GM23338 (cell line): ENCODE measurements around the gene CPSF6.

Experiments used
- CREB1 ChIP-seq: fragments of 250-450 bp; sonication (Bioruptor Pico); IDR thresholded peaks from 2 replicates; pipeline ENCODE4 v1.5.0; 2020; ENCODE audit warnings: low read depth, mild to moderate bottlenecking, moderate library complexity
- CTCF ChIP-seq, 2 experiments: fragments of 200-600 bp in 1 of 2; sonication (generic) in 1 of 2; conservative IDR thresholded peaks; 2 replicates each; pipeline versions ENCODE4 v1.5.1 to v1.6.1; 2016 to 2017; ENCODE audit warnings: antibody characterized with exemption in 2 of 2, low read depth in 2 of 2, mild to moderate bottlenecking in 2 of 2, moderate library complexity in 1 of 2
- EZH2 ChIP-seq: fragments of 200-600 bp; sonication (generic); IDR thresholded peaks from one replicate; pipeline ENCODE4 v1.8.0; 2017; ENCODE audit warnings: antibody characterized with exemption, mild to moderate bottlenecking, low read depth; ENCODE audit not compliant: unreplicated experiment
- EZH2phosphoT487 ChIP-seq: fragments of 200-600 bp; sonication (generic); IDR thresholded peaks from one replicate; pipeline ENCODE4 v1.8.1; 2018; ENCODE audit warnings: antibody characterized with exemption; ENCODE audit not compliant: unreplicated experiment
- JUNB ChIP-seq: IDR thresholded peaks from one replicate; pipeline ENCODE4 v1.6.1; 2016; ENCODE audit warnings: antibody characterized with exemption; ENCODE audit not compliant: unreplicated experiment
- NANOG ChIP-seq: IDR thresholded peaks from 2 replicates; pipeline ENCODE4 v1.6.1; 2016; ENCODE audit warnings: antibody characterized with exemption, borderline replicate concordance
- POLR2AphosphoS5 ChIP-seq: IDR thresholded peaks from 2 replicates; pipeline ENCODE4 v1.6.1; 2016; ENCODE audit warnings: antibody characterized with exemption, low read depth
- REST ChIP-seq: IDR thresholded peaks from one replicate; pipeline ENCODE4 v1.6.1; 2018; ENCODE audit warnings: antibody characterized with exemption; ENCODE audit not compliant: unreplicated experiment
- STAT1 ChIP-seq: IDR thresholded peaks from one replicate; pipeline ENCODE4 v1.6.1; 2016; ENCODE audit warnings: antibody characterized with exemption; ENCODE audit not compliant: unreplicated experiment
- ZNF114 ChIP-seq: fragments of 250-450 bp; sonication (Bioruptor Pico); IDR thresholded peaks from 2 replicates; pipeline ENCODE4 v1.5.0; 2020; ENCODE audit warnings: mild to moderate bottlenecking, moderate library complexity
- ZNF331 ChIP-seq: fragments of 250-450 bp; sonication (Bioruptor Pico); IDR thresholded peaks from 2 replicates; pipeline ENCODE4 v1.5.0; 2020; ENCODE audit warnings: low read depth, mild to moderate bottlenecking, moderate library complexity
- TF ChIP-seq, protein P1 (sequence below): IDR thresholded peaks from 2 replicates; pipeline ENCODE4 v1.6.1; 2016; ENCODE audit warnings: antibody characterized with exemption

- TF ChIP-seq CTCF (conservative IDR thresholded peaks at IDR 0.05; ENCODE audit: low read depth in 2 of 2) (no peak), POLR2AphosphoS5 (no peak), STAT1 (no peak), EZH2 (no peak), EZH2phosphoT487 (no peak), JUNB (no peak), REST (no peak), NANOG (no peak), ZNF331 (CRISPR knock-in tag) (no peak), CREB1 (no peak), ZNF114 (CRISPR knock-in tag) (no peak)
- TF ChIP-seq, protein P1, sequence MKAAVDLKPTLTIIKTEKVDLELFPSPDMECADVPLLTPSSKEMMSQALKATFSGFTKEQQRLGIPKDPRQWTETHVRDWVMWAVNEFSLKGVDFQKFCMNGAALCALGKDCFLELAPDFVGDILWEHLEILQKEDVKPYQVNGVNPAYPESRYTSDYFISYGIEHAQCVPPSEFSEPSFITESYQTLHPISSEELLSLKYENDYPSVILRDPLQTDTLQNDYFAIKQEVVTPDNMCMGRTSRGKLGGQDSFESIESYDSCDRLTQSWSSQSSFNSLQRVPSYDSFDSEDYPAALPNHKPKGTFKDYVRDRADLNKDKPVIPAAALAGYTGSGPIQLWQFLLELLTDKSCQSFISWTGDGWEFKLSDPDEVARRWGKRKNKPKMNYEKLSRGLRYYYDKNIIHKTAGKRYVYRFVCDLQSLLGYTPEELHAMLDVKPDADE: no peak
These were observed 25.2 kb upstream of the CPSF6 start for GRCh38 chr12:69214169-69214568.
